Endothelial cell of umbilical vein (primary cell): ENCODE measurements around the gene EML4. TPM values are rescaled to one million over a fixed set of nuclear protein-coding genes. Genes with fewer than 3 reads are reported as not detected.

ENCODE experiments used
- BruUV-seq: library from RNA; stranded (reverse); fragments of 400-500 nt; replicated peaks from 2 replicates; lab custom pipeline; 2021; lab: Mats Ljungman, UMichigan
- CTCF ChIA-PET: fragments of 300-600, 350-600 bp; sonication (Branson Sonifier 250); formaldehyde crosslinking; loops from one replicate; lab custom pipeline; 2021; ENCODE audit warnings: antibody characterized with exemption, inconsistent platforms; lab: Charles Lee
- POLR2A ChIA-PET: fragments of 300-600, 350-600 bp; sonication (Branson Sonifier 250); formaldehyde crosslinking; loops from one replicate; lab custom pipeline; 2021; ENCODE audit warnings: antibody characterized with exemption, inconsistent platforms; lab: Charles Lee
- DNase-seq: peaks from one replicate; pipeline ENCODE4 v3.0.0-alpha.2; 2011; ENCODE audit warnings: low read depth, low spot score
- FAIRE-seq: peaks from 2 replicates; lab custom pipeline; 2011; peaks lifted over from hg19 to GRCh38; lab: Jason Lieb, UNC
- H2AFZ ChIP-seq: 2 replicates; pipeline ENCODE4 v1.6.0; 2012; ENCODE audit warnings: low read depth, low read length, control low read depth, inconsistent platforms
- H3K27ac ChIP-seq: 2 replicates; pipeline ENCODE4 v1.5.1; 2011; ENCODE audit warnings: low read depth, mild to moderate bottlenecking, control low read depth, low read length, moderate library complexity; ENCODE audit not compliant: insufficient read depth
- H3K27me3 ChIP-seq, 2 experiments: 2 replicates each; pipeline versions ENCODE4 v1.6.0 to v1.6.1; 2011; ENCODE audit warnings: low read length in 2 of 2, mixed read lengths in 1 of 2; ENCODE audit not compliant: control insufficient read depth in 2 of 2, insufficient read depth in 2 of 2
- H3K36me3 ChIP-seq, 2 experiments: 2 replicates in 1 of 2; 3 replicates in 1 of 2; pipeline ENCODE4 v1.5.1; 2011; ENCODE audit warnings: low read length in 2 of 2, mild to moderate bottlenecking in 1 of 2, moderate library complexity in 1 of 2; ENCODE audit not compliant: control insufficient read depth in 2 of 2, insufficient read depth in 2 of 2; ENCODE audit errors: extremely low read depth in 1 of 2
- H3K4me1 ChIP-seq: 3 replicates; pipeline ENCODE4 v1.5.1; 2011; ENCODE audit warnings: mild to moderate bottlenecking, low read length; ENCODE audit not compliant: control insufficient read depth, insufficient read depth; ENCODE audit errors: extremely low read depth
- H3K4me2 ChIP-seq: 2 replicates; pipeline ENCODE4 v1.6.1; 2011; ENCODE audit warnings: low read length, control low read depth, mixed read lengths; ENCODE audit not compliant: insufficient read depth
- H3K4me3 ChIP-seq, 3 experiments: fragments of 200-600 bp in 1 of 3; sonication (generic), shearing (Covaris generic) in 1 of 3; replicated peaks in 1 of 3; 2 replicates each; pipeline ENCODE4 v1.5.1; 2011 to 2016; ENCODE audit warnings: control low read depth in 3 of 3, low read length in 3 of 3, mild to moderate bottlenecking in 2 of 3, inconsistent platforms in 1 of 3, low read depth in 1 of 3, moderate library complexity in 1 of 3; ENCODE audit not compliant: insufficient read depth in 1 of 3
- H3K79me2 ChIP-seq: 2 replicates; pipeline ENCODE4 v1.6.0; 2012; ENCODE audit warnings: low read length, inconsistent platforms; ENCODE audit not compliant: control insufficient read depth, insufficient read depth
- H3K9ac ChIP-seq: replicated peaks from 2 replicates; pipeline ENCODE3; 2011; ENCODE audit warnings: low read length, control low read depth; ENCODE audit not compliant: insufficient read depth; ENCODE audit errors: extremely low read depth
- H3K9me1 ChIP-seq: replicated peaks from 3 replicates; pipeline ENCODE4 v1.6.0; 2011; ENCODE audit warnings: mild to moderate bottlenecking, low read length; ENCODE audit not compliant: control insufficient read depth, insufficient read depth; ENCODE audit errors: extremely low read depth
- H3K9me3 ChIP-seq: replicated peaks from 2 replicates; pipeline ENCODE4 v1.5.1; 2012; ENCODE audit warnings: low read length, inconsistent platforms; ENCODE audit not compliant: control insufficient read depth, insufficient read depth
- H4K20me1 ChIP-seq: replicated peaks from 2 replicates; pipeline ENCODE3; 2011; ENCODE audit warnings: mild to moderate bottlenecking, low read length; ENCODE audit not compliant: control insufficient read depth, insufficient read depth; ENCODE audit errors: extremely low read depth
- EZH2 ChIP-seq: IDR thresholded peaks from 2 replicates; pipeline ENCODE4 v1.6.1; 2012; ENCODE audit warnings: borderline replicate concordance, low read depth, mild to moderate bottlenecking, moderate library complexity, low read length, inconsistent platforms; ENCODE audit not compliant: severe bottlenecking
- FOS ChIP-seq: IDR thresholded peaks from 2 replicates; pipeline ENCODE4 v1.6.1; 2011; ENCODE audit warnings: mild to moderate bottlenecking, low read length, moderate library complexity, borderline replicate concordance; ENCODE audit not compliant: insufficient read depth
- GATA2 ChIP-seq: IDR thresholded peaks from 2 replicates; pipeline ENCODE4 v1.7.0; 2011; ENCODE audit warnings: low read depth, mild to moderate bottlenecking, moderate library complexity, mixed read lengths, low read length; ENCODE audit not compliant: insufficient read length, insufficient read depth
- JUN ChIP-seq: IDR thresholded peaks from 2 replicates; pipeline ENCODE4 v1.6.1; 2011; ENCODE audit warnings: borderline replicate concordance, low read depth; ENCODE audit not compliant: insufficient read length, insufficient read depth
- MAX ChIP-seq: IDR thresholded peaks from 2 replicates; pipeline ENCODE4 v1.6.1; 2011; ENCODE audit not compliant: insufficient read depth, insufficient read length
- MYC ChIP-seq: IDR thresholded peaks from one replicate; pipeline ENCODE4 v1.6.1; 2011; ENCODE audit warnings: mild to moderate bottlenecking, low read depth, low read length
- POLR2A ChIP-seq: IDR thresholded peaks from 2 replicates; pipeline ENCODE4 v1.6.1; 2012; ENCODE audit warnings: low read depth, mild to moderate bottlenecking, control low read depth, low read length
- POLR2AphosphoS5 ChIP-seq: IDR thresholded peaks from 2 replicates; pipeline ENCODE4 v1.6.1; 2012; ENCODE audit warnings: low read depth, mild to moderate bottlenecking, control low read depth, low read length, moderate library complexity; ENCODE audit not compliant: insufficient read depth
- dilution Hi-C: fragments of 300-500 bp; cut with MboI; formaldehyde crosslinking; loops from one replicate; pipeline ENCODE4 v1.15.0; 2019; ENCODE audit warnings: low sequenced_read_pairs; ENCODE audit not compliant: extremely low pct_ligation_motif_present
- intact Hi-C: fragments of 100-400 bp; cut with micrococcal nuclease; formaldehyde crosslinking; loops from one replicate; pipeline ENCODE4 v1.10.0; 2022
- polyA plus RNA-seq, 4 experiments: library from polyadenylated mRNA; depleted of rRNA in 3 of 4; stranded (reverse) in 3 of 4; unstranded in 1 of 4; fragments of >200 nt; gene quantifications; 2 replicates each; pipeline versions ENCODE4 v1.2.1 to v1.2.3, GENCODE V29; 2011 to 2012; ENCODE audit warnings: missing spikeins in 1 of 4
- total RNA-seq: library from RNA; stranded (reverse); gene quantifications from 2 replicates; pipeline ENCODE4 v1.2.3, GENCODE V29; 2021
- TF ChIP-seq, protein P1 (sequence below), 2 donors: IDR thresholded peaks; 1 replicate in 1 of 2; 2 replicates in 1 of 2; pipeline ENCODE4 v1.5.1; 2011; ENCODE audit warnings: low read length in 2 of 2, mild to moderate bottlenecking in 2 of 2, moderate library complexity in 2 of 2, control low read depth in 1 of 2, inconsistent platforms in 1 of 2, low read depth in 1 of 2; ENCODE audit not compliant: insufficient read depth in 1 of 2; ENCODE audit errors: extremely low read depth in 1 of 2

The EML4 gene
- total and polyA plus RNA-seq, 2 donors (not counting 3 experiments of a cell fraction or from before 2014, with no cell fraction given), result 13.3 to 32.0 TPM

- BruUV-seq, result no TSS peak
- Histone ChIP-seq H3K4me2 (no peak overlapping the region), H2AFZ (no peak overlapping the region), H3K4me1 (peaks cover 41% of the 10 kb centered on the region), H3K36me3 (no peaks in the 10 kb centered on the region), H3K9me3 (no peaks in the 10 kb centered on the region), H3K27ac (no peak overlapping the region), H3K9me1 (no peaks in the 10 kb centered on the region), H3K4me3 (no peak overlapping the region), H4K20me1 (no peaks in the 10 kb centered on the region), H3K79me2 (no peaks in the 10 kb centered on the region), H3K9ac (no peak overlapping the region), H3K27me3 (no peaks in the 10 kb centered on the region)
- ChIA-PET CTCF (interaction anchor here (0.6 to 0.7 kb wide), 2 partner anchors 31 to 188 kb away, joined by 3 to 4 read pairs; no protein-coding TSS in a partner anchor), POLR2A (no interaction called here)
- dilution Hi-C loops, result no loop called here
- no peak for FAIRE-seq
- intact Hi-C loops, result no loop called here
- TF ChIP-seq POLR2AphosphoS5 (no peak), MAX (no peak), POLR2A (no peak), FOS (no peak), EZH2 (no peak), JUN (no peak), GATA2 (no peak), MYC (no peak)
- TF ChIP-seq, protein P1, sequence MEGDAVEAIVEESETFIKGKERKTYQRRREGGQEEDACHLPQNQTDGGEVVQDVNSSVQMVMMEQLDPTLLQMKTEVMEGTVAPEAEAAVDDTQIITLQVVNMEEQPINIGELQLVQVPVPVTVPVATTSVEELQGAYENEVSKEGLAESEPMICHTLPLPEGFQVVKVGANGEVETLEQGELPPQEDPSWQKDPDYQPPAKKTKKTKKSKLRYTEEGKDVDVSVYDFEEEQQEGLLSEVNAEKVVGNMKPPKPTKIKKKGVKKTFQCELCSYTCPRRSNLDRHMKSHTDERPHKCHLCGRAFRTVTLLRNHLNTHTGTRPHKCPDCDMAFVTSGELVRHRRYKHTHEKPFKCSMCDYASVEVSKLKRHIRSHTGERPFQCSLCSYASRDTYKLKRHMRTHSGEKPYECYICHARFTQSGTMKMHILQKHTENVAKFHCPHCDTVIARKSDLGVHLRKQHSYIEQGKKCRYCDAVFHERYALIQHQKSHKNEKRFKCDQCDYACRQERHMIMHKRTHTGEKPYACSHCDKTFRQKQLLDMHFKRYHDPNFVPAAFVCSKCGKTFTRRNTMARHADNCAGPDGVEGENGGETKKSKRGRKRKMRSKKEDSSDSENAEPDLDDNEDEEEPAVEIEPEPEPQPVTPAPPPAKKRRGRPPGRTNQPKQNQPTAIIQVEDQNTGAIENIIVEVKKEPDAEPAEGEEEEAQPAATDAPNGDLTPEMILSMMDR (IDR thresholded peaks at IDR 0.05; ENCODE audit: extremely low read depth in 1 of 2, insufficient read depth in 1 of 2, low read depth in 1 of 2, low read length in 2 of 2), result no peak
- no peak for DNase-seq
Observed at GRCh38 chr2:42140496-42140895, 28.7 kb upstream of the EML4 start.
